ENCODE results near the gene PRSS36.
"Not testable (repeated sequence)": the region's sequence is repeated elsewhere in the genome, so short reads cannot be mapped to it uniquely, and the experiment has no call there.

Gene PRSS36

GRCh38 chr16:31149894-31150890, at the start of gene PRSS36:
PRSS36 (minus strand) TSS chr16:31150066; CDS start chr16:31150035, 31 bp downstream.
- DNase-seq (ENCODE audit: extremely low read depth in 1 of 2, low read depth in 1 of 2) = no peak

GRCh38 chr16:31199430-31200041, 49.7 kb upstream of the PRSS36 start:
- no peak for DNase-seq (ENCODE audit: extremely low read depth in 1 of 2, low read depth in 1 of 2)

GRCh38 chr16:31198207-31198882, 48.5 kb upstream of the PRSS36 start:
- no peak for DNase-seq (ENCODE audit: extremely low read depth in 1 of 2, low read depth in 1 of 2)

GRCh38 chr16:31196324-31197088, 46.6 kb upstream of the PRSS36 start:
- no peak for DNase-seq (ENCODE audit: extremely low read depth in 1 of 2, low read depth in 1 of 2)

- DNase-seq (ENCODE audit: extremely low read depth in 1 of 2, low read depth in 1 of 2) = not testable (repeated sequence)
Measured at GRCh38 chr16:31195861-31196260, 46.0 kb upstream of the PRSS36 start.

GRCh38 chr16:31194898-31195297, 45.0 kb upstream of the PRSS36 start:
- no peak for DNase-seq (ENCODE audit: extremely low read depth in 1 of 2, low read depth in 1 of 2)

GRCh38 chr16:31193874-31194273, 44.0 kb upstream of the PRSS36 start:
- DNase-seq (ENCODE audit: extremely low read depth in 1 of 2, low read depth in 1 of 2) = no peak

GRCh38 chr16:31192856-31193642, 43.2 kb upstream of the PRSS36 start:
- no peak for DNase-seq (ENCODE audit: extremely low read depth in 1 of 2, low read depth in 1 of 2)

GRCh38 chr16:31191697-31192428, 42.0 kb upstream of the PRSS36 start:
- DNase-seq (ENCODE audit: extremely low read depth in 1 of 2, low read depth in 1 of 2) = no peak

- no peak for DNase-seq (ENCODE audit: extremely low read depth in 1 of 2, low read depth in 1 of 2)
Measured at GRCh38 chr16:31190818-31191444, 41.1 kb upstream of the PRSS36 start.

- DNase-seq (ENCODE audit: extremely low read depth in 1 of 2, low read depth in 1 of 2) = no peak
Measured at GRCh38 chr16:31190061-31190460, 40.2 kb upstream of the PRSS36 start.

- no peak for DNase-seq (ENCODE audit: extremely low read depth in 1 of 2, low read depth in 1 of 2)
Measured at GRCh38 chr16:31189412-31189778, 39.5 kb upstream of the PRSS36 start.

GRCh38 chr16:31188450-31189411, 38.9 kb upstream of the PRSS36 start:
- DNase-seq (ENCODE audit: extremely low read depth in 1 of 2, low read depth in 1 of 2) = no peak

GRCh38 chr16:31187808-31188189, 37.9 kb upstream of the PRSS36 start:
- DNase-seq (ENCODE audit: extremely low read depth in 1 of 2, low read depth in 1 of 2) = no peak

- no peak for DNase-seq (ENCODE audit: extremely low read depth in 1 of 2, low read depth in 1 of 2)
Measured at GRCh38 chr16:31186930-31187807, 37.3 kb upstream of the PRSS36 start.

- DNase-seq (ENCODE audit: extremely low read depth in 1 of 2, low read depth in 1 of 2) = no peak
Measured at GRCh38 chr16:31186176-31186575, 36.3 kb upstream of the PRSS36 start.

- DNase-seq (ENCODE audit: extremely low read depth in 1 of 2, low read depth in 1 of 2) = no peak
Measured at GRCh38 chr16:31185339-31185738, 35.5 kb upstream of the PRSS36 start.
